ENCODE results near the gene MFSD2A. TPM values are rescaled to one million over a fixed set of nuclear protein-coding genes. Genes with fewer than 3 reads are reported as not detected.
"Not testable (repeated sequence)": the region's sequence is repeated elsewhere in the genome, so short reads cannot be mapped to it uniquely, and the experiment has no call there.

The MFSD2A gene
- total RNA-seq, 4 donors from 2014 or later, result 2.0 to 79.3 (median 13.1) TPM

DNA sequence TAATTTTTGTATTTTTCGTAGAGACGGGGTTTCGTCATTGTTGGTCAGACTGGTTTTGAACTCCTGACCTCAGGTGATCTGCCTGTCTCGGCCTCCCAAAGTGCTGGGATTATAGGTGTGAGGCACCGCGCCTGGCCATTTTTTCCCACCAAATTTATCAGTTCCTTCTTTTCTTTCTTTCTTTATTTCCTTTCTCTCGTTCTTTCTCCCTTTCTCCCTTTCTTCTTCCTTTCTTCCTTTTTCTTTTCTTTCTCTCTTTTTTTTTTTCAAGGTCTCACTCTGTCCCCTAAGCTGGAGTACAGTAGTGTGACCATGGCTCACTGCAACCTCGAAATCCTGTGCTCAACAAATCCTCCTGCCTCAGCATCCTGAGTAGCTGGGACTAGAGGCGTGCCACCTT is 26.4 kb downstream of the MFSD2A start:
- no peaks in the 10 kb centered on the region for H3K9me3 ChIP-seq
- in situ Hi-C loops (cut with MboI; ENCODE audit: low pct_ligation_motif_present in 1 of 4, low pct_unique_long_range_greater_than_20kb in 1 of 4, low sequenced_read_pairs in 3 of 4), result no loop called here
- no peak overlapping the region for H3K4me3 ChIP-seq
- intact Hi-C loops (cut with DNase I; ENCODE audit: low total_unique reads), result no loop called here
- H3K36me3 ChIP-seq, result no peaks in the 10 kb centered on the region
- TF ChIP-seq POLR2A (IDR thresholded peaks at IDR 0.05) (no peak), CTCF (IDR thresholded peaks at IDR 0.05) (no peak), EP300 (IDR thresholded peaks at IDR 0.05; ENCODE audit: low read depth) (no peak), POLR2AphosphoS5 (IDR thresholded peaks at IDR 0.05) (no peak)
- WGBS, 2 donors (ENCODE audit: low coverage in 1 of 2), result 88 to 89% methylated on average over 8 to 9 of the region's 9 CpGs
- H3K27me3 ChIP-seq, result no peaks in the 10 kb centered on the region
- H3K27ac ChIP-seq, result peak overlapping the region; percentile 66 to 91 (median 84)
- no peak for DNase-seq
- peaks cover 0 to 29% (median 18%) of the 10 kb centered on the region in 4 donors for H3K4me1 ChIP-seq

DNA sequence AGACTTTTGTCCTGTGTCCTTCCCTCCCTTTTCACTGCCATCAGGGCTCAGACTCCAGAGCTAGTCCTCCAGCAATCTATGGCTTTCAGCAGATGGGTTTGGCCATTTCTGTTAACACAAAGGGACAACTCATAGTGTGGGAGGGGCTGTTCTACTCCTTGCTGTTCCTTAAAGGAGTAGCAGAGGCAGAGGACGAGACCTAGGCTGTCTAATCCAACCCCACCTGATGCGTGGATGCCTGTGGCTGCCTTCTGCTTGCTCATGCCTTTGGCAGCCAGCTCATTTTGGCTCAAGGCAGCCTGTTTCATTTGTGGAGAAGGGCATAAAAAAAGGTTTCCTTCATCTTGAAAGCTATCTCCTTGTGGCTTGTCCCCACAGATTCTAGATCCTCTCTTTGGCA is 27.0 kb downstream of the MFSD2A start:
- in situ Hi-C loops (cut with MboI; ENCODE audit: low pct_ligation_motif_present in 1 of 4, low pct_unique_long_range_greater_than_20kb in 1 of 4, low sequenced_read_pairs in 3 of 4) (no loop called here), intact Hi-C loops (cut with DNase I; ENCODE audit: low total_unique reads) (no loop called here)
- Histone ChIP-seq H3K4me1 (peaks cover 0 to 29% (median 18%) of the 10 kb centered on the region in 4 donors), H3K9me3 (no peaks in the 10 kb centered on the region), H3K4me3 (no peak overlapping the region), H3K36me3 (no peaks in the 10 kb centered on the region), H3K27ac (peak overlapping the region; percentile 66 to 91 (median 84)), H3K27me3 (no peaks in the 10 kb centered on the region)
- 69% methylated on average over 2 of the region's 2 CpGs; no CpG with 5 or more reads in 1 of the 2 donors for WGBS, 2 donors (ENCODE audit: low coverage in 1 of 2)
- peak; percentile 15 for DNase-seq
- TF ChIP-seq CTCF (IDR thresholded peaks at IDR 0.05), result no peak

- in situ Hi-C loops (cut with MboI; ENCODE audit: low pct_ligation_motif_present in 1 of 4, low pct_unique_long_range_greater_than_20kb in 1 of 4, low sequenced_read_pairs in 3 of 4); H3K27me3 ChIP-seq; H3K9me3 ChIP-seq; DNase-seq; H3K4me3 ChIP-seq; intact Hi-C loops (cut with DNase I; ENCODE audit: low total_unique reads); H3K36me3 ChIP-seq; H3K27ac ChIP-seq: not testable (repeated sequence)
- peaks cover 0 to 28% (median 18%) of the 10 kb centered on the region in 4 donors for H3K4me1 ChIP-seq
- 100% methylated on average over 2 of the region's 2 CpGs for WGBS, 2 donors (ENCODE audit: low coverage in 1 of 2)
Measured at GRCh38 chr1:39984480-39984879, 29.5 kb downstream of the MFSD2A start.

- TF ChIP-seq CTCF (IDR thresholded peaks at IDR 0.05) (no peak), POLR2A (IDR thresholded peaks at IDR 0.05) (no peak), EP300 (IDR thresholded peaks at IDR 0.05; ENCODE audit: low read depth) (no peak)
- in situ Hi-C loops (cut with MboI; ENCODE audit: low pct_ligation_motif_present in 1 of 4, low pct_unique_long_range_greater_than_20kb in 1 of 4, low sequenced_read_pairs in 3 of 4), result no loop called here
- 90% methylated on average over 6 to 7 of the region's 7 CpGs for WGBS, 2 donors (ENCODE audit: low coverage in 1 of 2)
Measured at GRCh38 chr1:39984951-39985350, 30.0 kb downstream of the MFSD2A start.

GRCh38 chr1:39987869-39988268 is 32.9 kb downstream of the MFSD2A start:
- intact Hi-C loops (cut with DNase I; ENCODE audit: low total_unique reads) (no loop called here), in situ Hi-C loops (cut with MboI; ENCODE audit: low pct_ligation_motif_present in 1 of 4, low pct_unique_long_range_greater_than_20kb in 1 of 4, low sequenced_read_pairs in 3 of 4) (no loop called here)
- Histone ChIP-seq H3K27ac (peak overlapping the region in 1 of 4 donors; percentile 25), H3K9me3 (no peaks in the 10 kb centered on the region), H3K4me3 (no peak overlapping the region), H3K4me1 (no peaks in the 10 kb centered on the region), H3K27me3 (no peaks in the 10 kb centered on the region), H3K36me3 (no peaks in the 10 kb centered on the region)
- TF ChIP-seq POLR2AphosphoS5 (IDR thresholded peaks at IDR 0.05), result no peak
- TF ChIP-seq CTCF (IDR thresholded peaks at IDR 0.05), result no peak
- TF ChIP-seq EP300 (IDR thresholded peaks at IDR 0.05; ENCODE audit: low read depth), result no peak
- no peak for TF ChIP-seq POLR2A (IDR thresholded peaks at IDR 0.05)
- DNase-seq, result no peak
- 44 to 80% methylated on average over 1 to 3 of the region's 3 CpGs for WGBS, 2 donors (ENCODE audit: low coverage in 1 of 2)

More at GRCh38 chr1:39984951-39985350, 30.0 kb downstream of the MFSD2A start:
- Histone ChIP-seq H3K9me3 (no peaks in the 10 kb centered on the region), H3K27ac (no peak overlapping the region), H3K4me1 (peaks cover 0 to 24% (median 14%) of the 10 kb centered on the region in 4 donors), H3K27me3 (no peaks in the 10 kb centered on the region), H3K4me3 (no peak overlapping the region), H3K36me3 (no peaks in the 10 kb centered on the region)
- intact Hi-C loops (cut with DNase I; ENCODE audit: low total_unique reads), result no loop called here
- no peak for DNase-seq

Data from transverse colon (tissue), 4 donors.